Activated naive CD4-positive, alpha-beta T cell treated with anti-CD3 and anti-CD28 coated beads for 36 hours (primary cell): Measurements from ENCODE around the gene TM6SF1. TPM values are rescaled to one million over a fixed set of nuclear protein-coding genes. Genes with fewer than 3 reads are reported as not detected.
A peak's percentile ranks its signal among the peaks of the same experiment; 100 is the strongest.
"Not testable (repeated sequence)": the region's sequence is repeated elsewhere in the genome, so short reads cannot be mapped to it uniquely, and the experiment has no call there.

Experiments
- CTCF ChIA-PET: fragments of 350-600 bp; sonication (Branson Sonifier 250); formaldehyde crosslinking; loops from one replicate; lab custom pipeline; 2021; ENCODE audit warnings: antibody characterized with exemption; lab: Charles Lee
- DNase-seq: peaks from one replicate; pipeline ENCODE4 v3.0.0-alpha.2; 2020
- H3K27ac Mint-ChIP-seq: one replicate; pipeline ENCODE4 v1.8.0; 2021; ENCODE audit warnings: mild to moderate bottlenecking, mixed read lengths
- H3K27me3 Mint-ChIP-seq: one replicate; pipeline ENCODE4 v1.8.0; 2021; ENCODE audit warnings: low read depth, mixed read lengths
- H3K36me3 Mint-ChIP-seq: one replicate; pipeline ENCODE4 v1.8.0; 2021; ENCODE audit warnings: low read depth, mixed read lengths
- H3K4me1 Mint-ChIP-seq: one replicate; pipeline ENCODE4 v1.8.0; 2021; ENCODE audit warnings: low read depth, mixed read lengths
- H3K4me3 Mint-ChIP-seq: one replicate; pipeline ENCODE4 v1.8.0; 2021; ENCODE audit warnings: mild to moderate bottlenecking, moderate library complexity, mixed read lengths
- H3K9me3 Mint-ChIP-seq: one replicate; pipeline ENCODE4 v1.8.0; 2021; ENCODE audit warnings: mixed read lengths
- intact Hi-C: fragments of 100-400 bp; cut with micrococcal nuclease; formaldehyde crosslinking; loops from one replicate; pipeline ENCODE4 v1.15.1; 2023
- total RNA-seq, 2 experiments: library from RNA; stranded (reverse); gene quantifications; one replicate each; pipeline ENCODE4 v1.2.3, GENCODE V29; 2021

TM6SF1 gene
- total RNA-seq, 2 experiments from 2014 or later = 1.7 to 3.4 TPM

GRCh38 chr15:83069211-83069642, 38.2 kb upstream of the TM6SF1 start:
- peaks cover 22% of the 10 kb centered on the region for H3K4me1 Mint-ChIP-seq
- H3K36me3 Mint-ChIP-seq, H3K9me3 Mint-ChIP-seq, H3K4me3 Mint-ChIP-seq, H3K27me3 Mint-ChIP-seq, H3K27ac Mint-ChIP-seq: not testable (repeated sequence)
- peak; percentile 16 for DNase-seq
- intact Hi-C loops = loop anchor here (5.0 kb wide), 2 partner anchors 93 to 317 kb away; no protein-coding TSS in a partner anchor
- CTCF ChIA-PET = interaction anchor here (0.6 kb wide), 1 partner anchor 138 kb away, joined by 4 read pairs; no protein-coding TSS in a partner anchor

- Mint-ChIP-seq H3K27ac (no peak overlapping the region), H3K36me3 (no peaks in the 10 kb centered on the region), H3K4me1 (peaks cover 2% of the 10 kb centered on the region), H3K27me3 (peaks cover 24% of the 10 kb centered on the region), H3K4me3 (no peak overlapping the region), H3K9me3 (peaks cover 6% of the 10 kb centered on the region)
- intact Hi-C loops = no loop called here
- no peak for DNase-seq
- CTCF ChIA-PET = no interaction called here
These were observed 29.8 kb upstream of the TM6SF1 start for GRCh38 chr15:83077491-83078230.

- Mint-ChIP-seq H3K27me3 (peaks cover 24% of the 10 kb centered on the region), H3K4me1 (peaks cover 2% of the 10 kb centered on the region), H3K4me3 (no peak overlapping the region), H3K36me3 (no peaks in the 10 kb centered on the region), H3K9me3 (peaks cover 6% of the 10 kb centered on the region), H3K27ac (no peak overlapping the region)
- intact Hi-C loops = no loop called here
- no peak for DNase-seq
- CTCF ChIA-PET = no interaction called here
These were observed 28.7 kb upstream of the TM6SF1 start for GRCh38 chr15:83078712-83079111.

- H3K27ac Mint-ChIP-seq = no peak overlapping the region
- peaks cover 2% of the 10 kb centered on the region for H3K4me1 Mint-ChIP-seq
- CTCF ChIA-PET = interaction anchor here (1.1 kb wide), 1 partner anchor 10 kb away, joined by 4 read pairs; no protein-coding TSS in a partner anchor
- peaks cover 18% of the 10 kb centered on the region for H3K27me3 Mint-ChIP-seq
- intact Hi-C loops = no loop called here
- no peak for DNase-seq
- H3K4me3 Mint-ChIP-seq = no peak overlapping the region
- H3K36me3 Mint-ChIP-seq = no peaks in the 10 kb centered on the region
- no peaks in the 10 kb centered on the region for H3K9me3 Mint-ChIP-seq
These were observed 26.0 kb upstream of the TM6SF1 start for GRCh38 chr15:83081256-83082014.

GRCh38 chr15:83082730-83083386, 24.6 kb upstream of the TM6SF1 start:
- Mint-ChIP-seq H3K4me3 (no peak overlapping the region), H3K27me3 (peaks cover 18% of the 10 kb centered on the region), H3K36me3 (no peaks in the 10 kb centered on the region), H3K4me1 (peaks cover 2% of the 10 kb centered on the region), H3K27ac (no peak overlapping the region), H3K9me3 (no peaks in the 10 kb centered on the region)
- CTCF ChIA-PET = interaction anchor here (1.1 kb wide), 1 partner anchor 9 kb away, joined by 4 read pairs; no protein-coding TSS in a partner anchor
- intact Hi-C loops = no loop called here
- no peak for DNase-seq

GRCh38 chr15:83085461-83085860, 22.0 kb upstream of the TM6SF1 start:
- H3K36me3 Mint-ChIP-seq, H3K27ac Mint-ChIP-seq, H3K27me3 Mint-ChIP-seq, H3K9me3 Mint-ChIP-seq, H3K4me1 Mint-ChIP-seq, CTCF ChIA-PET, H3K4me3 Mint-ChIP-seq, intact Hi-C loops, DNase-seq: not testable (repeated sequence)

- H3K27ac Mint-ChIP-seq, H3K36me3 Mint-ChIP-seq, intact Hi-C loops, DNase-seq, CTCF ChIA-PET, H3K27me3 Mint-ChIP-seq, H3K9me3 Mint-ChIP-seq, H3K4me1 Mint-ChIP-seq, H3K4me3 Mint-ChIP-seq: not testable (repeated sequence)
These were observed 21.4 kb upstream of the TM6SF1 start for GRCh38 chr15:83085864-83086552.

- Mint-ChIP-seq H3K36me3 (no peaks in the 10 kb centered on the region), H3K4me1 (peaks cover 6% of the 10 kb centered on the region), H3K4me3 (no peak overlapping the region), H3K27ac (no peak overlapping the region), H3K9me3 (no peaks in the 10 kb centered on the region), H3K27me3 (peaks cover 2% of the 10 kb centered on the region)
- DNase-seq = no peak
- intact Hi-C loops = no loop called here
- CTCF ChIA-PET = no interaction called here
These were observed 19.9 kb upstream of the TM6SF1 start for GRCh38 chr15:83087576-83087975.

GRCh38 chr15:83088876-83089275, 18.6 kb upstream of the TM6SF1 start:
- Mint-ChIP-seq H3K27ac (no peak overlapping the region), H3K36me3 (no peaks in the 10 kb centered on the region), H3K4me3 (no peak overlapping the region), H3K9me3 (no peaks in the 10 kb centered on the region), H3K4me1 (peaks cover 8% of the 10 kb centered on the region), H3K27me3 (peaks cover 2% of the 10 kb centered on the region)
- intact Hi-C loops = no loop called here
- no peak for DNase-seq
- CTCF ChIA-PET = no interaction called here

- peaks cover 8% of the 10 kb centered on the region for H3K4me1 Mint-ChIP-seq
- intact Hi-C loops = no loop called here
- CTCF ChIA-PET = no interaction called here
- H3K27ac Mint-ChIP-seq = no peak overlapping the region
- H3K9me3 Mint-ChIP-seq = no peaks in the 10 kb centered on the region
- no peaks in the 10 kb centered on the region for H3K36me3 Mint-ChIP-seq
- peaks cover 2% of the 10 kb centered on the region for H3K27me3 Mint-ChIP-seq
- no peak overlapping the region for H3K4me3 Mint-ChIP-seq
- no peak for DNase-seq
These were observed 17.0 kb upstream of the TM6SF1 start for GRCh38 chr15:83090465-83090864.

GRCh38 chr15:83091965-83092308, 15.5 kb upstream of the TM6SF1 start:
- CTCF ChIA-PET = interaction anchor here (1.3 kb wide), 1 partner anchor 10 kb away, joined by 4 read pairs; no protein-coding TSS in a partner anchor
- intact Hi-C loops, H3K9me3 Mint-ChIP-seq, H3K36me3 Mint-ChIP-seq, H3K4me1 Mint-ChIP-seq, DNase-seq, H3K4me3 Mint-ChIP-seq, H3K27me3 Mint-ChIP-seq: not testable (repeated sequence)
- peak overlapping the region; percentile 37 for H3K27ac Mint-ChIP-seq
